ENCODE measurements around the gene TIMM17A. TPM values are rescaled to one million over a fixed set of nuclear protein-coding genes. Genes with fewer than 3 reads are reported as not detected.

Gene TIMM17A
- total and polyA plus RNA-seq, 2 of the 8 experiments (the other 6 are each of a cell fraction or from before 2014, with no cell fraction given): 30.3 to 57.1 TPM

DNA sequence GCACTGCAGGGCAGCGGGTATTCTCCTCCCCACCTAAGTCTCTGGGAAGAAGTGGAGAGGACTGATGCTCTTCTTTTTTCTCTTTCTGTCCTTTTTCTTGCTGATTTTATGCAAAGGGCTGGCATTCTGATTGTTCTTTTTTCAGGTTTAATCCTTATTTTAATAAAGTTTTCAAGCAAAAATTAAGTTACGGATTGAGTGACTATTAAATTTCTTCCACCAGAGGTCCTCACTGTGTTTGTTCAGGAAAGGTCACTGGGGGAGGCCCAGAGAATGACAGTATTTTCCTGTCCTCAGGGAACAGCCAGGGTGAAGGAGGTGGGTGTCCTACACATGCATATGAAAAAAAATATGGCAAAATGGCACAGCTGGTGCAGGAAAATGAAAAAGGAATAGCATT, 50.7 kb downstream of the TIMM17A start (continued):
- 0 out of 2 replicates have a peak, but pooled peaks have one; percentile 11 for TF ChIP-seq JUND (IDR thresholded peaks at IDR 0.05; ENCODE audit: low read length)
